GM19324 (cell line): ENCODE measurements around the gene ELL.
"Not testable (repeated sequence)": the region's sequence is repeated elsewhere in the genome, so short reads cannot be mapped to it uniquely, and the experiment has no call there.

ENCODE experiments used
- ATAC-seq: cut with Tn5 transposase; IDR thresholded peaks from one replicate; pipeline ENCODE4 v1.9.1; 2021; ENCODE audit warnings: mild to moderate bottlenecking, moderate library complexity; ENCODE audit not compliant: unreplicated experiment, low FRiP score

ELL gene

DNA sequence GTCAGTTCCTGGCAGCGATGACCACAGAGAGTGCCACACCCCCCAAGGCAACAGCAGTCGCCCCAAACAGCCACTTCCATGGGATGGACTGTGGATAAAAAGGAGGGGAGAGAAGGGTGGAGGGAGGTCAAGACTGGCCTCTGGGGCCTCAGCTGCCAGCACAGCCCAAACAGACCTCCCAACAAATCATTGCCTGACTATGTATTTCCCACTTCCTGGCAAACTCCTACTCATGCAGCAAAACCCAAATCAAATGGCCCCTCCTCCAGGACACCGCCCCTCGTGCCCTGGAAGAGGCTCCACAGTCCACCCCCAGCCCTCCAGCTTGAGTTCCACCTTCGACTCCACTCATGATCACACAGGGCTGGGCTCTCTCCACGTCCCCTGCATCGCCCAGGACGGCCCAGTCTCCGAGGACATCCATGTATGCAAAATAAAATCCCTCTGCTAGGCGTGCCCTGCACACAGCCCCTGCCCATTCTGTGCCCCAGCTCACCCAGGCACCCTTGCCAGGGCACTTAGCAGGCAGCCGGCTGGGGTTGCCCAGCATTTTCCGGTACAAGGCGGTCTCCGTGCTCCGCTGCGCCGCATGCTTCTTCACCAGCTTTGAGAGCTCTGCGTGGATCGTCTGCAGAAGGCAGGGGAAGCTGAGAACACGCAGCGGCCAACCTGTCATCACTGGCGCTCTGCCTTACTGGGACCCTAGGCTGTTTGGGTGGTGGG is 10.5 kb upstream of the ELL start:
- ATAC-seq, result no peak

DNA sequence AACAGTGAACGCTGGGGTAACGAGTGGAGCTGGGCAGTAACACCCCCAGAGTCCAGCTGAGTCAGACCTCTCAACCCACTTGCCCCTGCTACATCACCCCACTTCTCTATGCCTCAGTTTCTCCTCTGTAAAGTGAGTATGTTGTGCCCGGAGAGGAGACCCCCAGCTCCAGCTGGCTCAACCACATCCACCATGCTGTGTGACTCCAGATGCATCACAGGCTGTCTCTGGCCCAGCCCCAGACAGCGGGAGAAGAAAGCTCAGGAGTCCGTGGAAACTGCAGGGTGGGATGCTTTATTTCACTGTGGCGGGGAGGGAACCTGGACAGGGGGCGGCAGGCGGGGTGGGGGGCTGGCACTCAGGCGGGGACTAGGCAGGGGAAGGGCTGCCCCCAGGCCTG is 9.6 kb upstream of the ELL start:
- ATAC-seq, result no peak

DNA sequence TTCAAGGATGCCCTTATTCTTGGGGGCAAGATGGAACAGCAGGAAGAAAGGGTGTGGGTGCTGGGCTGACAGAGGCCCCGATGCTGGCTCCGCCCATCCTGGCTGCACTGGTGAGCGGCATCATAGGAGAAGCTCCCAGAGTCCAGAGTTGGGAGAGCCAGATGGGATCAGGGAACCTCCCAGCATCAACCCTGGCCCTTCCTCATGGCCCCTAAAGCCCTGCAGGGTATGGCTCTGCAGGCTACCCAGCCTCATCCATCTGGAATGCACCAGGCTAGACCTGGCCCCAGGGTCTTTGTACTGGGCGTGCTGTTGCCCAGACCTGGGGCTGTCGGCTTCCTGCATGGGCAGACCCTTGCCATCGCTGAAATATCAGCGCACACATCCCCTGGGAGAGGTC is 7.9 kb upstream of the ELL start:
- no peak for ATAC-seq

DNA sequence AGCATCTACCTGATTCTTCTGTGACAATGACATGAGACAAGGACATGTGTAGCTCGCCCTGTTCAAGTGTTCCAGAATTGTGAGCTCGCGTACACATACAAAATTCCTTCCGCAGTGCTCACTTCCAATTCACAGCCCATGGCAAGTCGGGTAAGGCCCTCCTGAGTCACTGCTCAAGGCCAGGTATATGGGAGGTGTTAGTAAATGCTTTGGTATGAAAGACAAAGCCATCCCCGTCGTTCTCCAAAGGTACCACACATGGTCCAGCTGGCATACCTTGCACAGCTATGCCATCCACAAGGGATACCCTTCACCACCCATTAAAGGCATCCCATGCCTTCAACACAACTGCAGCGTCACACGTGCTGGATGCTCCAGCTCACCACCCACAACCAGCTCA is 4.4 kb upstream of the ELL start:
- no peak for ATAC-seq

DNA sequence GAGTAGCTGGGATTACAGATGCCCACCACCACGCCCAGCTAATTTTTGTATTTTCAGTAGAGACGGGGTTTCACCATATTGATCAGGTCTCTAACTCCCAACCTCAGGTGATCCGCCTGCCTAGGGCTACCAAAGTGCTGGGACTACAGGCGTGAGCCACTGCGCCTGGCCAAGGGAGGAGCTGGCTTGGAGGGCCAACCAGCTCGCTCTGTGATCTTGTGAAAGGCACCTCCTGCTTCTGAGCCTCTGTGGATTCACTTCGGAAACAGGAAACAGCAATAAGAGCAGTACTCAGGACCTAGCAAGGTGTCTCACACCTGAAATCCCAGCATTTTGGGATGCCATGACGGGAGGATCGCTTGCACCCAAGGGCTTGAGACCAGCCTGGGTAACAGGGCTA is 2.0 kb upstream of the ELL start:
- ATAC-seq, result no peak

DNA sequence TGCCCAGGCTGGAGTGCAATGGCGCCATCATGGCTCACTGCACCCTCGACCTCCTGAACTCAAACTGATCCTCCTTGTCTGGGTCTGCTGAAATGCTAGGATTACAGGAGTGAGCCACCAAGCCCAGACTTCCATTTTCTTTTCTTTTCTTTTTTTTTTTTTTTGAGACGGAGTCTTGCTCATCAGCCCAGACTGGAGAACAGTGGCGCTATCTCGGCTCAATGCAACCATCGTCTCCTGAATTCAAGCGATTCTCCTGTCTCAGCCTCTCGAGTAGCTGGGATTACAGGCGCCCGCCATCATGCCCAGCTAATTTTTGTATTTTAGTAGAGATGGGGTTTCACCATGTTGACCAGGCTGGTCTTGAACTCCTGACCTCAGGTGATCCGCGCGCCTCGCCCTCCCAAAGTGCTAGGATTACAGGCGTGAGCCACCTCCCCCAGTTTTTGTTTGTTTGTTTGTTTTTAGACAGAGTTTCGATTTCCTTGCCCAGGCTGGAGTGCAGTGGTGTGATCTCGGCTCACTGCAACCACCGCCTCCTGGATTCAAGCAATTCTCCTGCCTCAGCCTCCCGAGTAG is 1.1 kb upstream of the ELL start:
- ATAC-seq, result not testable (repeated sequence)

DNA sequence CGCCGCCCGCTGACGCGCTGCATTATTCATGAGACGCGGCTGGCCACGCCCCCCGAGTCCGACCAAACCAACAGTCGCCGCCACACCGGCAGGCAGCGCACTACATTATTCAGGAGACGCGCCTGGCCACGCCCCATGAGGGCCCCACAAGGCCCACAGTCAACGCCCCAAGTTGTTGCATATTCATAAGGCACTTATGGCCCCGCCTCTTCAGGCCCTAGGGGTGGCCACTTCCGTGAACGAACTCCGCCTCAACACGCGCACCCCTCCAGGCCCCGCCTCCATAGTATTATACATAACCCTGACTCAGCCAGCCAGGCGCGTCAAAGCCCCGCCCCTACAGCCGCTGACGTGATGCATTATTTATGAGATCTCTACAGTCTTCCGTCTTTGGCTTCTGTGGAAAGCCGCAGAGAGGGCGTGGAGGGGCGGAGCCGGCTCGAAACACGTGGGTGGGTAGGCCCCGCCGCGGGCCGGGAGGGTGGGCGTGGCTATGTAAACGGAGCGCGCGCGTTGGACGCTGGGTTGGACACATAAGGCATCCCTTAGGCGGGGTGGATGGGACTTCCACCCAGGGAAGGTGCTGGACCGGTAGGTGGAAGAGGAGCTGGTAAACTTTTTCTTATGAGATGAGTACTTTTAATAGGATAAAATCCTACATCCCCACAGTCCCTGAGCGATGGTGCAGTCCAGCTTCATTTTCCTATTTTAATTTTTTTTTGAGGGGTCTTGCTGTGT is 423 bp upstream of the ELL start:
- ATAC-seq, result peak; percentile 93

DNA sequence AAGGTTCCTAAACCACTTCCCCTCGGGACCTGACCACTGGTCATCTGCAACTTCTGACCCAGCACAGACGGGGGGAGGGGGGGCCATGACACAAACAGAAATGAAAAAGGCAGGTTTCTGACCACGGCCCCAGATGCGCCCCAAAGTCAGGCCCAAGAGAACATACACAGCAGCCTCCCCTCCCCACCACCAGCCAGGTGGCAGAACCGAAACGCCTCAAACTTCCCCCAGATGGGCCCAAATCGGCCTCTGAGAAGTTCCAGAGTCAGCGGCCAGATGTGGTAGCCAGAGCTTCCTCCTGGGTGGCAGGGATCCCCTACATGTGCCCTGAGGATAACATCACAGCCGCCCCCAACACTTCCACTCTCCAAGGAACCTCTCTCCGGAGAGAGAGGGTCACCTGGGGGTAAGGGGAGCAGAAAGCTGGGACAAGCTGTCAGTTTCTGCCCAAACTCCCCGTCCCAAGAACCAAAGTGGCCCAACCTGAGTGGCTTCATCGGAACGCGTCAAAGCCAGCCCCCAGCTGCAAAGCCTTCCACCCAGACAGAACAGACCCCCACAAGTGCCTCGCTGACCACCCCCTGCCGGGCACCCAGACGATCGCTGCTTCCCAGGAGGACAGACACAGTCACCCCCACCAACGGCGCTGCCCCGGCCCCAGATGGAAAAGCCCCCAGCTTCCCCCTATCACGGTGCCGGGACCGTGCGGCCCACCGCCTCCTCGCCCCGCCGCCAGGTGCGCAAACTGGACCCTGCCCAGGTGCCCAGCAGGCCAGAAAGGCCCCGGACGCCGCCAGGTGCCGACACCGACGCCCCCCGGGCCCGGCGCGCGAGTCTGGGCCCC is 800 bp downstream of the ELL start:
- ATAC-seq, result no peak

DNA sequence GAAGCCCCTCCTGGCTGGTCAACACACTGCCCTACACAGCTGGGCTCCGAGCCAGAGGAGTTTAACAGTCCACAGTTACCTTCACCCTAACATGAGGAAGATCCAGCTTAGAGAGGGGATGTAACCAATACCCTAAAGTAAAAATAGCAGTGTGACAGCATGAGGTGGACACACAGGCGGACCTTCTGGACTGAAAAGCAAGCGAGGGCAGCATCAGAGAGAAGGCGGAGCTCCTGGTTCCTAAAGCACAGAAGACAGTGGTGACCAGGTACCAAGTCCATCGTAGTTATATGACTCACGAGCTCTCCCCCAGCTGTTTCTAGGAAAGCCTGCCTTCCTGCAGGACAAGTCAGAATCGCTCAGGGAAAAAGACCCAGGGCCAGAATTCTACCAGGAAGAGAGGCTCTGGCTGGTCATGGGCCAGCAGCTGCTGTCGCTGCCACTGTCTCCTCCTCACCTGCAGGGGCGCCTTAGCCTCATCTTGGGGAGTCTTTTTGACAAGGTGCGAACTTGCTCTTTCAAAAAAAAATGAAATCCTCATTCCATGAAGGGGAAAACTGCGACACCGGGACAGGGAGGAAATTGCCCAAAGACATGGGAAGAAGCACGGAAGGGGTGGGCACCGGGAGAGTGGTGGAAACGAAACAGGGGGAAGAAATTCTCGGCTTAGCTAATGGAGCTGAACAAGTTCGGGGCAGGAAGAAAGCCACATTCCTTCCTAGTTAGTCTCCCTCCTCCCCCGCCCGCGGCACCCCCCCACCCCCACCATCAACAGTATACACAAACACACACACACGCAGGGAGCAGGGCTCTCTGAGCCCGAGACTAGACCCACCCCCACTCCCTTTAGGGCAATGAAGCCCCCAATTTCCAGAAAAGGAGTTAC is 1.7 kb downstream of the ELL start:
- ATAC-seq, result no peak

DNA sequence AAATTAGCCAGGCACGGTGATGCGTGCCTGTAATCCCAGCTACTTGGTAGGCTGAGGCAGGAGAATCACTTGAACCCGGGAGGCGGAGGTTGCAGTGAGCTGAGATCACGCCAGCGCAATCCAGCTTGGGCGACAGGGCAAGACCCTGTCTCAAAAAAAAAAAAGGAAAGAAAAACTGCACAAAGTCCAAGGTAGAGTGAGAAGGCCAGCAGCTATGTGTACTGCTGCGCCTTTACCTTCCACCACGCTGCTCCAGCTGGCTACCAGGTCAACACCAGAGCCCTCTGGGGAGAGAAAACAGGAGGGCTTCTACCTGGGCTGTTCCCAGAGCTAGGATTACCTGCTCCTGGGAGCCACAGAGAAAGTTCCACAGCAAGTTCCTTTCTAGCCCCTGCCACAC is 3.2 kb downstream of the ELL start:
- ATAC-seq, result no peak

DNA sequence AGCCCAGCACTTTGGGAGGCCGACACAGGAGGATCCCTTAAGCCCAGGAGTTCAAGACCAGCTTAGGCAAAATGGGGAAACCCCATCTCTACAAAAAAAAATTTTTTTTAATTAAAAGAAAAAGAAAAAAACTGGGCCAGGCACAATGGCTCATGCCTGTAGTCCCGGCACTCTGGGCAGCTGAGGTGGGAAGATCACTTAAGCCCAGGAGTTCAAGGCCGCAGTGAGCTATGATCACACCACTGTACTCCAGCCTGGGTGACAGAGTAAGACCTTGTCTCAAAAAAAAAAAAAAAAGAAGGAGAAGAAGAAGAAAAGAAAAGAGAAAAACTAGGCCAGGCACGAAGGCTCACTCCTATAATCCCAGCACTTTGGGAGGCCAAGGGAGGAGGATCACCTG is 4.3 kb downstream of the ELL start:
- no peak for ATAC-seq

DNA sequence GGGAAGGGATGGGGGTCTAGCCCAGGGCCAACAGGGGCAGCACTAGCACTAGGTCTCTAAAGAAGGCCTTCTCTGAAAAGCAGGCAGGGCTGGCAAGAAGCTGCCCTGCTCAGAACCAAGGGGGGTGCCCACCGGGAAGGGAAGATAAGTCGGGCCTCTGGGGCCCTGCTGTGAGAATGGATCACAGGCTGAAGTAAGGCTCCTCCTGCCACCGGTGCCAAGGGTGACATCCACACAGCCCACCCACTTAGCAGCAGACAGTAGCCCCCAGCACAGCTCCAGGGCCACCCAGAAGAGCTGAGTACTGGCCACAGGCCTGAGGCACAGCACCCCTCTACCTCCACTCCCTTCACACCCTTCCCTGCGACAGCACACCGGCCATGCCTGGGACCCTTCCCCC is 5.9 kb downstream of the ELL start:
- no peak for ATAC-seq

DNA sequence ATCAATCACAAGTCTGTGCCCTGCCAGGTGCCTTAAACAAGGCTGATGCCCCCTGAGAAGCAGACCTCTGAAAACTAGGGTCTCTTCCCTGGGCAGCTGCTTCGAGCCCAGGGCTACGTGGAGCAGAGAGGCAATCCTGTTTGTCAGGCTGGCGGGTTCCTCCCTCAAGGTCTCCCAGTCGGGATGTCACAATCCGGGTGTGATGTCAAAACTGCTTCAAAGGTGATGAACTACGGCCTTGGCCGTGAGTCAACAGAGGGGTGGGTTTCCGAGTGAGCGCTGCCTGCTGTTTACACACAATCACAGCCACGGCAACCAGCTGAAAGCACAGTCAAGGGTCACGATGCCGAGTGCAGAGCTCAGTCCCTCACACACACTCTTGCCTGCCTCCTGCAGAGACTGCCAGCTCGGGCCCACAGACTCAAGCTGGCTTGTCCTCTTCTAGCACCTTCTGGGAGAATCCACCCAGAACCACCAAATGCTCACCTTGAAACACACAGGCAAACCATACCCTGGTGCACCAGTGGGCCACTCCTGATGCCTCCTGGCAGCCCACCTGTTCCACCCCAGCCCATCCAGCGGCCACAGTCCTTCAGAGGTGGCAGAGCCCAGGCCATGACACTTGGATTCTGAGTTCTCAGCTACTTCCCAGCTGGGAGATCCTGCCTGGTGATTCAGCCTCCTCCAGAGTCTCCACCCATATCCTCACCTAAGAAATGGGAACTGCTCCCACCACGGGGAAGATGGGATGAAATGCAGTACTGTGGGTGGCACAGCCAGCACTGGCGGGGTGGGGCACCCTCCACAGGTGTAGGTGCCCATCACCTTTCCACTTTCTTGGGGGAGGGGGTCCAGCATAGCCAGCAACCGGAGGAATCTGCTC is 6.8 kb downstream of the ELL start:
- ATAC-seq, result no peak

DNA sequence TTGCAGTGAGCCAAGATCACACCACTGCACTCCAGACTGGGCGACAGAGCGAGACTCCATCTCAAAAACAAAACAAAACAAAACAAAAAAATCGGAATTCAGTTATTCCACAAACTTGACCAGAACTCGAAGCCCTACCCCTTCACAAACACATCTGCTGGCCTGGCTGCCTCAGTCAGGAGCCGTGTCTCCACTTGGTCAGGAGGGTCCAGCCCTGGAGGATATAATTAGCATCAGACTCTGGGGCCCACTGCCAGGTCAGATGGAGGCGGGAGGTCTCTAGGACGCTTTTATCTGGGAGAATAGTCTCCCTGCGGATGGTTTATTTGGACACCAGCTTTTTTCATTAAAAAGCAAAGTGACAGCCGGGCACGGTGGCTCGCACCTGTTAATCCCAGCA is 8.0 kb downstream of the ELL start:
- ATAC-seq, result no peak

DNA sequence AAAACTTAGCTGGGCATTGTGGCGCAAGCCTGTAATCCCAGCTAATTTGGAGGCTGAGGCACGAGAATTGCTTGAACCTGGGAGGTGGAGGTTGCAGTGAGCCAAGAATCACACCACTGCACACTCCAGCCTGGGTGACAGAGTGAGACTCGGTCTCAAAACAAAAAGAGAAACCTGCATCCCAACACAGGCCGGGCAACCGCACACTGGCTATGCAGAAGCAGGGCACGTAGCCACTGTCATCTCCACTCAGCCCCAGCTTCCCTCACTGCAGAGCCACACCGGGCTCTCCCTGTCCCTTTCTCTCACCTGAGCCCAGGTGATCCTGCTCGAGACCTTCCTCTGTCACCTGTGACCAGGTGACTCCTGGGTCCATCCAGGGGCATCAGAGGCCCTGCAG is 11.7 kb downstream of the ELL start:
- no peak for ATAC-seq

DNA sequence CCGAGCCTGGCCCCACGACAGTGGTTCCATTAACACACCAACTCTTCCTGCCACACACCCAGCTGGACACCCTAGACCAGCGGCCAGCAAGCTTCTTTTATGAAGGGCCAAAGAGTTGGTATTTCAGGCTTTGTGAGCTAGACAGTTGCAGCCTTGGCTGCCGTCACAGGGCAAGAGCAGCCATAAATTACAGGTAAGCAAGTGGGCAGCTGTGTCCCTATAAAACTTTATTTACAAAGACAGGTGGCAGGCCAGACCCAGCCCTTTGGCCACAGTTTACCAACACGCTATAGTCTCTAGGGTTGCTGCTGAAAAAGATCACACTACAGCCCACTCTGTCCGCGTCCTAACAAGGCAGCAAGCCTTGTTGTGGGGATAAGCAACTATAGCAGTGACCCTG is 13.3 kb downstream of the ELL start:
- no peak for ATAC-seq

DNA sequence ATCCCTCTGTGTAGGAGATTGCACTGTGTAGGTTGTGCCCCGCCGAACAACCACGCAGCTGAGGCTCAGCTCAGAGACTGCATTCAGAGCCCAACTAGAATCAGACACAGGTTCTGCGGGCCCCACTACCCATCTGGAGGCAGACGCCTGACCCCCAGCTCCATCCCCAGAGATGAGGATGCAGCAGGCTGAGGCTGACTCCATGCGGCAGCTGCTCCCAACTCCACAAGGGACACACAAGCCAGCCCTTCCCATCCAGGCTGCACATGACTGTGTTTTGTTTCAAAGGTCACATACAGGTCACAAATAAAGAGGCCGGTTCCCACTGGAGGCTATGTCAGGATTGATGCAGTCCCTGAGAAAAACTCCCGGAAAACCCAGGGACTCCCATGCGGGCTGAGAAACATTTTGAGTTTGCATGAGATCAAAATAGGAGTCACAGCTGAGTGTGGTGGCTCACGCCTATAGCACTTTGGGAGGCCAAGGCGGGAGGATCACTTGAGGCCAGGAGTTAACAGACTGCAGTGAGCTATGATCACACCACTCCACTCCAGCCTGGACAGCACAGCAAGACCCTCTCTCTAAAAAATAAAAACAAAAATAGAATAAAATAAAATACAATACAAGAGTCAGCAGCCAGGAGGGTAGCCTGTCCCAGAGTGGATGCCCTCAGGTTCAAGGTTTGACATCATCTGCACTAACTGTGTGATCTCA is 14.0 kb downstream of the ELL start:
- ATAC-seq, result no peak

DNA sequence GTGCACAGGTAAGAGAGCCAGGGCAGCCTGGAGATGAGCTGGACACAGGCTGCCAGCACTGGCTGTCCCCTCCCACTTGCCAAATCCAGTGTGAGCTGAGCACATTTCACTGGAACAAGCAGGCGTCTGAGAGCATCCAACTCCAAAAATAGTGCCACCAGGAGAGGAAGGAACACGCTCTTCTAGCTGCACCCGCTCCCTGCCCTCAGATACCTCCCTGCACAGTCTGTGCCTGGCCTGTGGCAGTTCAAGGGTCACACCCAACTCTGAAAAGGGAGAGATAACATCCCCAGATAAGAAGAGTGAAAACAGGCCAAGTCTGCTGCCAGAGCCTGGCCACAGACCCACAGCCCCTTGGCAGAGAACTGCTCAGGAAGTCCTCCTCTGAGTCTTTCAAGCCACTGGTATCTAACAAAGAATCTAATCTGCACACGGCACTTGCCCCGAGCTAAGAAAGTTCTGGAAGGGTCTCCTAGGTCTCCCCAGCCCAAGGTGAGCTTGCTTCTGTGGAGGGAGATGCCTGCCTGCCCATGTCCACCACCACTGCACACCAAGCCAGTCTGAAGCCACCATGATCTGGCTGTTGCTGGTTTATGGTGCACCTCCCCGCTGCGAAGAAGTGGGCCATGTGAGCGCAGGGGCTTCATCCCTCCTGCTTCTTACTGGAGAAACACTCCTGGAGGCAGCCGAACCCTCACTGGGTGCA is 14.7 kb downstream of the ELL start:
- ATAC-seq, result no peak
